Tibial nerve (tissue), 3 donors: ENCODE data around the gene ZBTB17.

ENCODE experiments used
- CTCF ChIP-seq, 5 experiments: fragments of 200-600 bp in 3 of 5; fragments of 450-650 bp in 2 of 5; sonication (generic) in 3 of 5; IDR thresholded peaks; one replicate each; pipeline ENCODE4 v1.5.1; 2016 to 2019; ENCODE audit warnings: antibody characterized with exemption in 5 of 5, mild to moderate bottlenecking in 3 of 5, moderate library complexity in 2 of 5
- POLR2A ChIP-seq, 2 donors: fragments of 450-650 bp; IDR thresholded peaks; one replicate each; pipeline ENCODE4 v1.6.1; 2017; ENCODE audit warnings: antibody characterized with exemption in 2 of 2, mild to moderate bottlenecking in 2 of 2, moderate library complexity in 2 of 2

- TF ChIP-seq CTCF (IDR thresholded peaks at IDR 0.05) (no peak), POLR2A (IDR thresholded peaks at IDR 0.05) (no peak)
Observed at GRCh38 chr1:15994081-15994480, 18.2 kb upstream of the ZBTB17 start.
